Measurements from ENCODE around the gene TTLL1. TPM values are rescaled to one million over a fixed set of nuclear protein-coding genes. Genes with fewer than 3 reads are reported as not detected.

Gene TTLL1
- polyA plus RNA-seq, 1 experiment: 22.1 TPM

DNA sequence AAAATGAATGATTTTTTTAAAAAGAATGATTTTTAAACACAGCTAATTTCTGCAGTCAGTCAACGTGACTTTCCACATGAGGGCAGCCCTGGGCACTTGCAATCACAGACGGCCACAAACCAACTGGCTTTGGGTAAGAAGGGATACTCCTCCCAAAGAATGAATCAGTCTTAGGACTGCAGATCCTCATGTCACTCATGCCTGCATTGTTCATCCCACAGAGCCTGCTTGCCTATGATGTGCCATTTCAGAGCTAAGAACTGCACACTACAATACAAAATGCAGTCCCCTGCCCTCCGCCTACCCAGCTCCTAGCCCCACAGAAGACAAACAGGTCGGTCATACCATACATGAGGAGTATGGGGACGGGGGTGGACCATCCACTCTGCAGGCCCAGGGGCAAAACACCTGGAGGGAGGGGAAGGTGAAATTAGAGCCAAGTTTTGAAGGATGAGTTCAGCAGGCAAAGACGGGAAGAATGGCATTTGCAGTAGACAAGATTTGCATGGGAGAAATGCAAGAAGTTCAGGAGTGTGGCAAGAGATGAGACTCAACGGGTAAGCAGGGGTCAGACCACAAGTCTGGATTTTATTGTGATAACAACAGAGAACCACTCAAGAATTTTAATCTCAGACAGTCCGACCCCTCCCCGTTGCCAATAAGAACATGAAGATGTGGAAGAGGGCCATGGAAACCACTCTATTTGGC, 98.9 kb downstream of the TTLL1 start:
- Histone ChIP-seq H3K4me3 (ENCODE audit: low read depth, low read length) (no peak overlapping the region), H3K36me3 (ENCODE audit: control insufficient read depth, insufficient read depth, low read length) (no peaks in the 10 kb centered on the region), H3K27me3 (ENCODE audit: control insufficient read depth, insufficient read depth, low read length) (no peaks in the 10 kb centered on the region)
- DNase-seq (ENCODE audit: low read depth): no peak
- ChIA-PET POLR2A (interaction anchor here (0.6 kb wide), 1 partner anchor 836 kb away, joined by 3 read pairs; no protein-coding TSS in a partner anchor), CTCF (interaction anchor here (0.6 to 2.0 kb wide), 13 partner anchors 11 to 138 kb away, joined by 3 to 12 read pairs (median 5); no protein-coding TSS in a partner anchor)
- TF ChIP-seq, protein P1, sequence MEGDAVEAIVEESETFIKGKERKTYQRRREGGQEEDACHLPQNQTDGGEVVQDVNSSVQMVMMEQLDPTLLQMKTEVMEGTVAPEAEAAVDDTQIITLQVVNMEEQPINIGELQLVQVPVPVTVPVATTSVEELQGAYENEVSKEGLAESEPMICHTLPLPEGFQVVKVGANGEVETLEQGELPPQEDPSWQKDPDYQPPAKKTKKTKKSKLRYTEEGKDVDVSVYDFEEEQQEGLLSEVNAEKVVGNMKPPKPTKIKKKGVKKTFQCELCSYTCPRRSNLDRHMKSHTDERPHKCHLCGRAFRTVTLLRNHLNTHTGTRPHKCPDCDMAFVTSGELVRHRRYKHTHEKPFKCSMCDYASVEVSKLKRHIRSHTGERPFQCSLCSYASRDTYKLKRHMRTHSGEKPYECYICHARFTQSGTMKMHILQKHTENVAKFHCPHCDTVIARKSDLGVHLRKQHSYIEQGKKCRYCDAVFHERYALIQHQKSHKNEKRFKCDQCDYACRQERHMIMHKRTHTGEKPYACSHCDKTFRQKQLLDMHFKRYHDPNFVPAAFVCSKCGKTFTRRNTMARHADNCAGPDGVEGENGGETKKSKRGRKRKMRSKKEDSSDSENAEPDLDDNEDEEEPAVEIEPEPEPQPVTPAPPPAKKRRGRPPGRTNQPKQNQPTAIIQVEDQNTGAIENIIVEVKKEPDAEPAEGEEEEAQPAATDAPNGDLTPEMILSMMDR (IDR thresholded peaks at IDR 0.05; ENCODE audit: insufficient read depth, low read depth, low read length): peak; percentile 60

Other genes with a start within 250 kb of the TTLL1 start
- 73.2 and 79.5 TPM in 2 replicates for gene ARFGAP3, start 232.1 kb downstream of the TTLL1 start, polyA plus RNA-seq (2011; rRNA removed)
- gene PACSIN2, start 74.2 kb downstream of the TTLL1 start, polyA plus RNA-seq (2011; rRNA removed): 64.4 and 86.3 TPM in 2 replicates
- 0.09 TPM in 2 replicates for gene BIK, start 21.4 kb upstream of the TTLL1 start, polyA plus RNA-seq (2011; rRNA removed)
- 12.5 and 19.4 TPM in 2 replicates for gene MCAT, start 54.0 kb upstream of the TTLL1 start, polyA plus RNA-seq (2011; rRNA removed)
- 250 and 313 TPM in 2 replicates for gene TSPO, start 62.2 kb upstream of the TTLL1 start, polyA plus RNA-seq (2011; rRNA removed)
- 7.5 and 12.6 TPM in 2 replicates for gene TTLL12, start 97.7 kb upstream of the TTLL1 start, polyA plus RNA-seq (2011; rRNA removed)

All from BJ (cell line).